Fibroblast of skin of left quadriceps (primary cell): ENCODE measurements around the gene MAD1L1.

Experiments
- DNase-seq, 2 experiments: peaks; one replicate each; pipeline ENCODE4 v3.0.0-alpha.2; 2013; ENCODE audit warnings: low read depth in 2 of 2

The MAD1L1 gene

GRCh38 chr7:2014391-2015241 lies 218.1 kb downstream of the MAD1L1 start:
- DNase-seq = no peak

GRCh38 chr7:2013381-2014311 lies 219.1 kb downstream of the MAD1L1 start:
- no peak for DNase-seq

DNA sequence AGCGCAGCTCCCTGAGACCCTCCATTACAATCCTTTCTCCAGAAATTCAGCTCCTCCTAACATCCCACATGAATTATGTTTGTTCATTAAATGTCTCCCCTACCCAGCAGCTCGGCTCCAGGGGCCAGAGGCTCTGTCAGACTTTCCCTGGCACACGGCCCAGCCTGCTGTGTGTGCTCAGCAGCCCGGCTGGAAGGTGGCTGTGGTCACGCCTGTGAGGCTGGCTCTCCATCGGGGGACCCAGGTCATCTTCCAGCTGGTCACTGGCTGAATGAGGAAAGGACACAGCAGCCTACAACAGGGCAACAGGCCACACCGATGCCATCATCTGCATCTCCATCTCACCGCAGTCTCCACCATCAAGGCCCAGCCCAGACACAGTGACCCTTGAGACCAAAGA lies 219.8 kb downstream of the MAD1L1 start:
- DNase-seq = peak in 1 of 2 experiments; percentile 23

- DNase-seq = no peak
Measured at GRCh38 chr7:2012044-2012900, 220.5 kb downstream of the MAD1L1 start.

DNA sequence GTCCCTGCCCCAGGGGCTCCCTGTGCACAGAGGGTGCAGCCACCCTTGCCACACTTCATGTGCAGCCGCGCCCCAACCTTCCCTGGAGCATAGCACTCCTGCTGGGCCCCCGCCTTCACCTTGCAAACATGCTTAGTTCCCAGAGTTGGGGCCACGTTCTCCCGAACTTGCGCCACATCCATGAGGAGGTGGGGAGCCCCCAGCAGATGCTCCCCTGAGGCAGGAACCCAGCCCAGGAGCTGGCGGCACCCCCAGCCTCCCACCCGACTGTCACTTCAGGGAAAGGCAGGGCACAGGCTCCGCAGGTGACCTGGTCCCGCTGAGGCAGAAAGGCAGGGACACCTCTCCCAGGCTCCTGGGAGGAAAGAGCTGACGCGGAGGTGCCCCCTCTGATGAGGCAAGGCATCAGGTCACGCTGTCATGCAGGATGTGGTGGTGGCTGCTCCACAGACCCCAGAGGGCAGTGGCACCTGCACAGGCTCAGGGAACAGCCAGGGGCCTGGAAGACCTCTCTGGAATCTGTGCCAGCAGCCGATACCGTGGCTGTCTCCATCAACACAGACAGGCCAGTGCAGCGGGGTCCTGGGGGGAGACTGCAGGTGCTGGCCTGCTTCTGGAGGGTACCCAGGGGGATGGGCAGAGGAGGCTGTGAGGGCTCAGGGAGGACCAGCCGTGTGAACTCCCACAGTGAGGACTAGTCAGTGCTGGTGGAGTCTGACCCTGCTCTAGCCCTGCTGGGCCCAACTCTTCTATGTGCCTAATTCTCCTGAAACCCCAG lies 221.3 kb downstream of the MAD1L1 start:
- DNase-seq = no peak

GRCh38 chr7:2010551-2011265 lies 222.0 kb downstream of the MAD1L1 start:
- DNase-seq = no peak

- DNase-seq = no peak
Measured at GRCh38 chr7:2010101-2010500, 222.6 kb downstream of the MAD1L1 start.

DNA sequence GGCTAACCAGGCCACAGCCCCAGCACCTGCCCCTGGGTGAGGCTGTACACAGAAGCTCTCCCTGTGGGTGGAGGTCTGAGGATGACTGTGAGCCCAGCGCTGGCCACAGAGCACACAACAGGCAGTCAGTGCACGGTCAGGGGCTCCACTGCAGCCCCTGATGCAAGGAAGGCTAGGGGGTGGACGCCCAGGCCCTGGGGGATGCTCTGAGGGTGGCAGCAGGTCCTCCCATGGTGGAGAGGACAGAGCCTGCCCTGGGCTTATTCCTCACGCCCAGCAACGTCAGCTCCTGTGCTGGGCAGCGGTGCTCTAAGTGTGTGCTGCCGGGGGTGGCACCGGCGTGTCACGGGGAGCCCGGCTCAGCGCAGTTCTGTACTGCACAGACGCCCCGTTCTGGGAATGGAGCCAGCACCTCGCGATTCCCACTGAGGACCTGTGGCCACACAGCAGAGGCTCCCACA lies 223.2 kb downstream of the MAD1L1 start:
- DNase-seq = no peak

GRCh38 chr7:2008936-2009540 lies 223.7 kb downstream of the MAD1L1 start:
- DNase-seq = no peak

DNA sequence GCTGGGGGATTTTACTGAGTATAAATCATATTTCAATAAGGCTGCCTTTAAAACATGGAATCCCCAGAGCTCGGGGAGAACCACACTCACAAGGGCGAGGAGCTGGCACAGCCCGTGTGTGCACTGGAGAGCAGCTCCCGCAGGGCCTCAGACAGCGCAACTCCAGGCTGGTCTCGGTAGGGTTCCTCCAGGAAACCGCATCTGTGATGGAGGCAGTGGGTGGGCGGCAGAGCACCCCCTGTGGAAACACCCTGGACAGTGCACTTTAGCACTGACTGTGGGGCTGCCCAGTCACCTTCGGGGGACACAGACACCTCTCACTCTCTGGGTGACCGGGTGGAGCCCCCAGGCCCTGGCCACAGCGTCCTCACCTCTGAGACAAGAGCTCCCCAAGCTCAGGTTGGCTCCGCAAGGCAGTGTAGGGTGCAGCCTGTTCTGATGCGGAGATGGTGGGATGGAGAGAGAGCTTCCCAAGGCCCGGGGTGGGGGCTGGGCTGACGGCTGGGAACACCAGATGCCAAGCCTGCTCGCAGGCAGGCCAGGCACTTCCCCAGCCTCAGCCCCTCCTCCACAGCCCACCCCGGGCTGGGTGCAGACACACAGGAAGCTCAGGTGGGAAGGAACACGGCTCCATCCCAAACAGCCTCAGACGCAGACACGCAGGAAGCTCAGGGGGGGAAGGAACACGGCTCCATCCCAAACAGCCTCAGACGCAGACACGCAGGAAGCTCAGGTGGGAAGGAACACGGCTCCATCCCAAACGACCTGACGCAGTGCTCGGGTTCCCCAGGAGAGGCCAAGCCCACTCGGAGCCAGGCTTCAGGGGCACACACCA lies 224.4 kb downstream of the MAD1L1 start:
- DNase-seq = no peak

DNA sequence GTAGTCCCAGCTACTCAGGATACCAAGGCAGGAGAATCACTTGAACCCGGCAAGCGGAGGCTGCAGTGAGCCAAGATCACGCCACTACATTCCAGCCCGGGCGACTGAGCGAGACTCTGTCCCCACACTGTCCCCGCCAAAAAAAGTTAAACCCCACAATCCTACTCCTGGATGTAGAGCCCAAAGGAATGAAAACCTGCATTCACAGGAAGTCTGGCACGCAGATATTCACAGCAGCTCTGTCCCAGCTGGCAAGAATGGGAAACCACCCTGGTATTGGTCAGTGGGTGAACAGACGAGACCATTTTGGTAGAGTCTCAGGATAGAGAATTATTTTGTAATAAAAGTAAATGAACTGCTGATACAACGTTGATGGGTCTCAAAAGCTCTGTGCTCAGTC lies 225.2 kb downstream of the MAD1L1 start:
- no peak for DNase-seq

GRCh38 chr7:2006921-2007381 lies 225.8 kb downstream of the MAD1L1 start:
- DNase-seq = no peak

- no peak for DNase-seq
Measured at GRCh38 chr7:2006231-2006771, 226.4 kb downstream of the MAD1L1 start.

DNA sequence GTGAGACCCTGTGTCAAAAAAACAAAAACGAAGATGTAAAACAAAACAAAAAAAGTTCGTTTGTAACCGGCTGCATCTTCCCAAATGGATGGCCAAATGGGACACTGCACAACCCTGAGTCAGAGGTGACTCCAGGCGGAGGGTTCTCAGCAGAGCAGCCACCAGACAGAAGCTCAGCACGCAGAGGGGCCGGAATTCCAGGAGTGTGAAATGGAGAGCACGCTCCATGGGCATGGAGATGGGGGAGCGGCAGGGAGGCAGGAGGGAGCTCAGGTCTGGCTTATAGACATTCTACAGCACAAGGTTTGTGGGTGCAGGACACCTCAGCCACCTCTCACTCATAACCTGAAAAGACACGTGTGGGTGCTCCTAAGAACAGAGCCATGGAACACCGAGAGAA lies 227.0 kb downstream of the MAD1L1 start:
- DNase-seq = no peak

DNA sequence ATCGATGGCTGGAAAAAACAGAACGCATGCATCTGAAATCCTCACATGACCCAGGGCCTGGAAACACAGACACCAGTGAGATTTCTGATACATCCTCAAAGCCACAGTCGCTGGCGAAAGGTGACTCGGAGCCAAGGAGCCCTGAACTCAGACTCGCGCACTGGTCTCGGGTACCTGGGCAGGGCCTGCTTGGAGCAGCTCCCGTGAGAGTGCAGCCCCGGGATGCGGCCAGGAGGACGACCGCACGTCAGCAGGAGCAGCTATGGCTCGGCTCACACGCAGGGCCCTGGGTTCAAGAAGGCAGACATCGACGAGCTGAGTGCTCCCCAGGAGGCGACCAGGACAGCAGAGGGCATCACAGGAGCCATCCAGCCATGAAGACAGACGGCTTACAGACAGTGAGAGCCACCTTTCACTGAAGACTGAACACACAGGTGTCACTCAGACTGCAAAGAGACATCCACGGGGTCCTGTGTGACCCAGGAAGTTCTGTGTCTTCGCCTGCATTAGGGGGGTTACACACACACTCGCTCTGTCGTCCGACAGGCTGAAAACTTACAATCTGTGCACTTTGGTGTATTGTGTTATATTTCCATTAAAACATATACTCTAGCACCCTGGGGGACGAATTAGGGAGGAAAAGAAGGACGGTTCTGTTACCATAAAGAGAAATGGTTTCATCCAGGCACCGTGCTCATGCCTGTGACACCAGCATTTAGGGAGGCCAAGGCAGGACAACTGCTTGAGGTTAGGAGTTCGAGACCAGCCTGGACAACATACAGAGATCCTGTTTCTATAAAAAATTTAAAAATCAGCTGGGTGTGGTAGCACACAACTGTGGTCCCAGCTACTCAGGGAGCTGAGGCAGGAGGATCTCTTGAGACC lies 227.7 kb downstream of the MAD1L1 start:
- DNase-seq = no peak

DNA sequence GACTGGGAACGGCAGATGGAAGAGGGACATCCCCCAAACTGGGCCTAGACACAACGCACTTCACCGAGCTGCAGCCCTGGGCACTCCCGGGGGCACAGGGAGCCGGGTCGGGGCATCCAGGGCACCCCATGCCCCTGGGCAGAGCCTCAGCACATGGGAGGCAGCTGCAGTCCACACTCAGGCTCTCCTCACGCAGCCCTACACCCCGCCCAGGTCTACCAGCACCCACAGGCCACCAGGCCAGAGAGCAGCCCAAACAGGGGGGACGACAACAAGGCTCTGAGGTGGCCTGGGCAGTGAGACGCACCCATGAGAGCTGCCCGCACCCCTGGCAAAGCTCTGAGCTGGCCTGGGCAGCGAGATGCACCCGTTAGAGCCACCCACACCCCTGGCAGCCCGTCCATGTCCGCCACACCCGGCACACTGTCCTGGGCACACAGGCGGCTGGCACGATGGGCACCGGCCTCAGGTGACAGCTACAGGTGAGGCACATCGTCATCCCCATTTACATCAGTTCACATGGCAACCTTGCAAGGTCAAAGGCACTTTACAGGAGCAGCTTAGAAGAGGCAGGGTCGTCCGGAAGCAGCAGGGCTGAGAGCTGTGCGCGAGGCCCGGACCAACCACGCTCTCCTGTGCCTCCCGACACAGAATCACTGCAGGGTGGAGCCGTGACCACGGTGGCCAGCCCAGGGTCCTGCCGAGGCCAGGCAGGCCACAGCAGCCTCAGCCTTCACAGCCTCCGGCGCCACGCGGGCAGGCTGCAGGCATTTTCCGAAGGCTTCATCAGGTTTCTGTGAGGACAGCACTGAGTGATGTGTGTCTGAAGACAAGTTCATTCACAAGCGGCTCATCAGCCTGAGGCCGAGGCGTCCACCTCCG lies 228.6 kb downstream of the MAD1L1 start:
- DNase-seq = no peak
